Kidney tubule cell (primary cell): ENCODE data around the gene NEU3.
"Not testable (repeated sequence)": the region's sequence is repeated elsewhere in the genome, so short reads cannot be mapped to it uniquely, and the experiment has no call there.

Experiments used
- DNase-seq: peaks from one replicate; pipeline ENCODE4 v3.0.0-alpha.2; 2018; ENCODE audit warnings: low spot score

The NEU3 gene

GRCh38 chr11:74984730-74985129 lies 4.0 kb upstream of the NEU3 start:
- DNase-seq, result no peak

GRCh38 chr11:74989260-74989638 lies 516 bp downstream of the NEU3 start:
- no peak for DNase-seq

GRCh38 chr11:74990150-74990549 lies 1.4 kb downstream of the NEU3 start:
- not testable (repeated sequence) for DNase-seq

GRCh38 chr11:74990941-74991340 lies 2.2 kb downstream of the NEU3 start:
- no peak for DNase-seq

GRCh38 chr11:74992852-74993251 lies 4.1 kb downstream of the NEU3 start:
- no peak for DNase-seq

- no peak for DNase-seq
Measured at GRCh38 chr11:75000975-75001354, 12.2 kb downstream of the NEU3 start.

GRCh38 chr11:75001686-75002085 lies 13.0 kb downstream of the NEU3 start:
- DNase-seq, result peak; percentile 51

- no peak for DNase-seq
Measured at GRCh38 chr11:75002516-75002915, 13.8 kb downstream of the NEU3 start.

GRCh38 chr11:75004215-75004614 lies 15.5 kb downstream of the NEU3 start:
- DNase-seq, result no peak

GRCh38 chr11:75011357-75011756 lies 22.6 kb downstream of the NEU3 start:
- no peak for DNase-seq

GRCh38 chr11:75011872-75012271 lies 23.1 kb downstream of the NEU3 start:
- no peak for DNase-seq

- DNase-seq, result peak; percentile 42
Measured at GRCh38 chr11:75013051-75013450, 24.3 kb downstream of the NEU3 start.

GRCh38 chr11:75014129-75014528 lies 25.4 kb downstream of the NEU3 start:
- DNase-seq, result peak; percentile 64

GRCh38 chr11:75019200-75019599 lies 30.5 kb downstream of the NEU3 start:
- not testable (repeated sequence) for DNase-seq

- not testable (repeated sequence) for DNase-seq
Measured at GRCh38 chr11:75020328-75020727, 31.6 kb downstream of the NEU3 start.

- peak; percentile 91 for DNase-seq
Measured at GRCh38 chr11:75022296-75022695, 33.6 kb downstream of the NEU3 start.

GRCh38 chr11:75022759-75023396 lies 34.1 kb downstream of the NEU3 start:
- peak; percentile 91 for DNase-seq

GRCh38 chr11:75023446-75024067 lies 34.8 kb downstream of the NEU3 start:
- peak; percentile 50 for DNase-seq

GRCh38 chr11:75024068-75024449 lies 35.3 kb downstream of the NEU3 start:
- no peak for DNase-seq

- DNase-seq, result no peak
Measured at GRCh38 chr11:75024764-75025211, 36.1 kb downstream of the NEU3 start.

- DNase-seq, result no peak
Measured at GRCh38 chr11:75025561-75025960, 36.8 kb downstream of the NEU3 start.

- no peak for DNase-seq
Measured at GRCh38 chr11:75028321-75028720, 39.6 kb downstream of the NEU3 start.

GRCh38 chr11:75028724-75029123 lies 40.0 kb downstream of the NEU3 start:
- no peak for DNase-seq
